CD4-positive, alpha-beta T cell treated with Interleukin-6 at 100 ng/mL for 8 hours (primary cell): ENCODE data around the gene KCNK13.

Source experiments
- DNase-seq: peaks from one replicate; pipeline ENCODE4 v3.0.0-alpha.2; 2020; ENCODE audit warnings: mixed read lengths, low spot score

KCNK13 gene

GRCh38 chr14:90132821-90133570 is 71.2 kb downstream of the KCNK13 start:
- DNase-seq, result no peak

- DNase-seq, result no peak
Measured at GRCh38 chr14:90136904-90137303, 75.1 kb downstream of the KCNK13 start.

DNA sequence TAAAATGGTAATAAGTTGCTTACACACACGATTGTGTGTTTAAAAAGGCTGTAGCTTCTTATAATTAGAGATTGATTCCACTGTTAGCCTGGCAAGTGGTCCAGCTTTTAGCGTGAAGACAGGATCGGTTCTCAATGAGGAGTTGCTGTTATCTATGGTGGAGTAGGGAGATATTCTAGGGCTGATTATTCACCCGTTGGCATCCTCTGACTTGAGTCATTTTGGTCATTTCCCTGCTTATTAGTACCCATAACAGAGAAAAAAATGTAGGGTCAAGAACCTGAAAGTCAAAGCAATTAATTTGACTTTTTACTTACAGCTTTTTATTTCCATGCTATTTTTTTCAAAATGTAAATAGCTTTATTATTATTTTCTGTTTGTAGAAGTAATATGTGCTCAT is 76.0 kb downstream of the KCNK13 start:
- no peak for DNase-seq

DNA sequence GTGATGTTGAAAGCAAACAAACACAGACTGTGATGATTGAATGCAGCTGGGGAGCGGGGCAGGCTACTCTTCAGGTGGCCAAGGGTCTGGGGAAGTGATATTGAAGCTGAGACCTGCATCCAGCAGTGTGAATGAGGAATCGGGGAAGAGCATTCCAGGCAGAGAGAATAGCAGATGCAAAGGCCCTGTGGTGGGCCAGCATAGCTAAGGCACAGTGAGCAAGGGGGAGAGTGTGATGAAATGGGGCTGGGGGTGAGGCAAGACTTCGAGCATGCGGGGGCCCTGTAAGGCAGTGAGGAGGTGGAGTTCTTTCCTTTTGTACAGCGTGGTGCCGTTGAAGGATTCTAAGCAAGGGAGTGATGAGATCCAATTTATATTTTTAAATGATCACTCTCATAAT is 77.4 kb downstream of the KCNK13 start:
- DNase-seq, result no peak

DNA sequence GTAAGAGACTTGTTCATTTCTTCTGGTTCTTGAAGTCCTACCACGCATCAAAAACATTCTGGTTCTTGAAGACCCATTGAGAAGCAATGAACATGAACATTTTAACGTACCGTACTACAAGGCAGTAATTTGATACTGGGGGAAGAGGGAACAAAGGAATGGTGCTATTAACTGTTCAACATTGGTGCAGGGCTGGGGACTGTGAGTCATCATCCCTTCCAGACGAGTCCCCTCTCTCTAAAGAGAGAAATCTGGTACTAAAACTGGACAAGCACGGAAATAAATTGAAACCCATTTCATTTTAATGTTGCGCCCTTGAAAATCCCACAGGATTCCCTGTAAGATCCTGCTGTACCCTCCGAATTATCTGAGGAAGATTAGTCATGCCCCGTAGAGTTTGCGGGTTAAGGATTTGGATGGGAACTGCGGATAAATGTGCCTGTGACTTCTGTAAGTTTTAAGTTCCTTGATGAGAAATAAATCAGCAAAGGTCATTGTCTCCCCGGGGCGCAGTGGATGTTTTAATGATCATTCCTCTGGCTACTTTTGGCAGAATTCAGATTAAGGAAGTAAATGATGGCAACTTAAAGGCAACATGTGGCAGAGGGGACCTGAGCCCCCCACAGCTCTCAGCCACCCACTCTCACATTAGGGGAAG is 78.6 kb downstream of the KCNK13 start:
- no peak for DNase-seq

DNA sequence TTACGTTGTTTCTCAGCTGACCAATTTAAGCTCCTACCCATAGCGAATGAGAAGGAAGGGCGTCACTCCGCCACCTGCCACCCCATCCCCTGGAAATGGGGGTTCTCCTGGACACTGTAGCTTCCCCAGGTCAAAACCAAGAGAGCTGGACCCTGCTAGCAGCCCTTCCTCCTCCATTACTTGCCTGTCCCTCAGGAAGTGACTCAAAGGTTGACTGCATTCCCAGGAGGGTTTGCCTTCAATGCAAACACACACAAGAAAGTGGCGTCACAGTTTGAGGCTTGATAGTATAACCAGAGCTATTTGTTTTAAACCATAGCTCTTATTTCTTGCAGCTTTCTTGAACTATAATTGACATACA is 79.1 kb downstream of the KCNK13 start:
- DNase-seq, result no peak

GRCh38 chr14:90153429-90153828 is 91.6 kb downstream of the KCNK13 start:
- no peak for DNase-seq

GRCh38 chr14:90154110-90154509 is 92.3 kb downstream of the KCNK13 start:
- DNase-seq, result no peak

DNA sequence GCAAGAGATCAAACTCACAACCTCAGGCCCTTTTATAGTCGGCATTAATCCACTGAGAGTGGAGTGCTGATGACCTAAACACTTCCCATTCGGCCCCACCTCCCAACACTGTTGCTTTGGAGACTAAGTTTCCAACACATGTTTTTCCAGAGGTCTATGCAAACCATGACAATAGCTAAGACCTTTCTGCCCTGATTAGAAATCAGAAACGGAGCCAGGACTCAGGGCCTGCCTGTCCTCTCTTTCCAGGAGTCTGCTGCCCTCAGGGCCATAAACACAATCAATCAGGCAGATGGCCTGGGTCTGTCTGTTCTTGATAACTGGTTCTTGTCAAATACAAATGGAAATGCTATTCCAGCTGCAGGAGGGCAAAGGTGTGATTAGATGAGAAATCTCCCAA is 97.4 kb downstream of the KCNK13 start:
- no peak for DNase-seq

DNA sequence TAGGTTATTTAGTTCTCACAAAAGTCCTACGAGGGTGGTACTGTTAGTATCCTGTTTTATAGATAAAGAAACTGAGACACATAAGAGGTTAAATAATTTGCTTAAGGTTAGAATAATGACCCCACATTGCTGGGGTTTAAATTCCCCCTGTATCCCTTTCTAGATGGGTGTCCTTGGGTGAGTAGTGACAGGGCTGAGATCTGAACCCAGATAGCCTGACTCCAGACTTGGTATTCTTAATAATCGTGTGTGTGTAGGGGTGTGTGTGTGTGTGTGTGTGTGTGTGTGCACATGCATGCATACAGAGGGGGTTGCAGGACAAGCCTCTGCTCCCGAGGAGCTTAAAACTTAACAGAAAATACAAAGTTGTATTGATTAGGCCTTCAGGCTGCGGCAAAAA is 97.9 kb downstream of the KCNK13 start:
- no peak for DNase-seq

GRCh38 chr14:90161129-90161528 is 99.3 kb downstream of the KCNK13 start:
- DNase-seq, result no peak

DNA sequence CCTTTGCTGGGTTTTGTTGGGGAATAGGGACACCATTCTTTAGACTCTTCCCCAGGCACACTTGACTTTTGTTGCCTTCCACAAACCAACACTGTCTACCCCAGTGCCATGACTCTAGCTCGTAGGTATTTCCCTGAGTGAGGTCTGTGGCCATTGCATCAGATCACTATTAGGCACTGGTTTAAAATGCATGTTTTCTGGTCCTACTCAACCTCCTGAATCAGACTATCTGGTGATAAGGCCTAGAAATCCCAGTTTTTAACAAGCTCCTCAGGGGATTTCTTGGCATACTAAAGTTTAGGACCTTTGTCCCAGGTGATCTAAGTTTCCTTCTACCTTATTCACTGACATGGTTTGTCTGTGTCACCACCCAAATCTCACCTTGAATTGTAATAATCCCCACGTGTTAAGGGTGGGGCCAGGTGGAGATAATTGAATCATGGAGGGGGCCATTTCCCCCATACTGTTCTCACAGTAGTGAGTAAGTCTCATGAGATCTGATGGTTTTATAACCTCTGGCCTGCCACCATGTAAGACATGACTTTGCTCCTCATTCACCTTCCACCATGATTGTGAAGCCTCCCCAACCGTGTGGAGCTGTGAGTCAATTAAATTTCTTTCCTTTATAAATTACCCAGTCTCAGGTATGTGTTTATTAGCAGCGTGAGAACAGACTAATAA is 106.8 kb downstream of the KCNK13 start:
- DNase-seq, result no peak

GRCh38 chr14:90175631-90176030 is 113.8 kb downstream of the KCNK13 start:
- DNase-seq, result no peak

DNA sequence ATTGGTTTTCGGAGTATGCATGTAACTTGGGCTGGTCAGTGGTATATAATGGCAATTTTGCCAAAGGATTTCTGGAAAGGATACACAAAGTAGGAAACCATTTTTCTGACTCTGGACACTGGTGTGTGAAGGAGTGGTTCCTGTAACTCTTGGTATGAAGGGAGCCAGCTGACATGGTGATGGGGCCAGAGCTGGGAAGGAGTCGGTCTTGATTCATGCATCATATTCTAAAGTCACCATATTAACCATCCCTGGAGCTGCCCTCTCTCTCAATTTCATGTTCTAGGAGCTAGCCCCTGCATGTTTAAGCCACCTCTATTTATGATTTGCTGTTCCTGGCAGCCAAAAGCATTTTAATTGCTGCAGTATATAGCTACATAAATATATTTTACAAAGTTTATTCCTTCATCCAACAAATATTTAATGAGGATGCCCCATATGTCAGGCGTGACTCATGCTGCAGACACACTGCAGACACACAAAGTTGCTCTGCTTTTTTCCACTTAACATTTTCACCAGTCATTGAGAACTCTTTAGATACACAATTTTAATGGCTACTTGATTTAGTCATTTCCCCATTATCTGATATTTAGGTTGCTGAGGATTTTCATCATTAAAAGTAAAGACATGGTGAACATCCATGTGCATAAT is 115.9 kb downstream of the KCNK13 start:
- no peak for DNase-seq

DNA sequence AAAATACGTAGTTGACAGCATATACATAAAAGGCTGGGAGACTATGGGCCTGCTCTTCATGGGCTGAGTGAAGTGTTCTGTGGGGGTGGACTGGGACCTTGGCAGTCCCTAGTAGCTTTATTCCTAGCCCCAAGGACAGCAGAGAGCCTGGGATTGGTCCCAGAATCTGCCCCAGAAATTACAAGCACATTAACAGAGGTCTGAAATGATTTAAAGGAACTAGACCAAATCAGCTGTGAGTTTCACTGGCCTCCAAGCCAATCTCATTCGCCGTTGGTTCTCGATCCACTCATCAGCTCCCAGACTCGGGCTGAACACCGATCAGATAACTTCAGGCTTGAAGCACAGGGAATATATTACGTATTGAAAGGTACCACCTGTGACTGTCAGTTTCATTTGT is 117.6 kb downstream of the KCNK13 start:
- no peak for DNase-seq

GRCh38 chr14:90179809-90180779 is 118.3 kb downstream of the KCNK13 start:
- no peak for DNase-seq

- no peak for DNase-seq
Measured at GRCh38 chr14:90184094-90184493, 122.3 kb downstream of the KCNK13 start.

DNA sequence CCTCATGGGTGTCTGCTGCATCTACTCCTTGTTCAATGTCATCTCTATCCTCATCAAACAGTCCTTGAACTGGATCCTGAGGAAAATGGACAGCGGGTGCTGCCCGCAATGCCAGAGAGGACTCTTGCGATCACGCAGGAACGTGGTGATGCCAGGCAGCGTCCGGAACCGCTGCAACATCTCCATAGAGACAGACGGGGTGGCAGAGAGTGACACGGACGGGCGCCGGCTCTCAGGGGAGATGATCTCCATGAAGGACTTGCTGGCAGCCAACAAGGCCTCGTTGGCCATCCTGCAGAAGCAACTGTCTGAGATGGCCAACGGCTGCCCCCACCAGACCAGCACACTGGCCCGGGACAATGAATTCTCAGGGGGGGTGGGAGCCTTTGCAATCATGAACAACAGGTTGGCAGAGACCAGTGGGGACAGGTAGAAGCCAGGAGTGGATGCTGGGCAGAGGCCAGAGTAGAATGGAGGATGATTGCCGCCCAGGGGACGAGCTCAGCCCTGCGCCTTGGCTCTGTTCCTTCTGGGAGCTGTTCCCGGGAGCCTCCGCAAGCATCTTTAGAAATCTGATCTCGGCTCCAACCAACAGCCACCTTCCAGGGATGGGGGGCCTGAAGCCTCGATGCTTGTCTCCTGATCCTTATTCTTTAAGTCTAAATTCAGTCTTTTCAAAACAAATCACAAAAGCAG is 122.9 kb downstream of the KCNK13 start:
- no peak for DNase-seq

DNA sequence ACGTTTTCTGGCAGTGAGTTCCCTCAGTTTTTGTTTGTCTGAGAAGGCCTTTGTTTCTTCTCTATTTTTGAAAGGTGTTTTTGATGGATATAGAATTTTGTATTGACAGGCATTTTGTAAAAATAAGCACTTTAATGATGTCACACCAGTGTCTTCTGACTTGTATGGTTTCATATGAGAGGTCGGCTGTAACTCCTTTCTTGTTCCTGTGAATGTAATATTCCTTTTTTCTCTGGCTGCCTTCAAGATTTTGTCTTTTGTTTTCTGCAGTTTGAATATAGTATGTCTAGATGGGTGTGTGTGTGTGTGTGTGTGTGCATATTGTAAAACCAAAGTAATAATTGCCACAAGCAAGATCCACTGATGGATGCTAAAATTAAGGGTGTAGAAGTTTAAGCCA is 126.8 kb downstream of the KCNK13 start:
- no peak for DNase-seq

GRCh38 chr14:90191154-90191553 is 129.4 kb downstream of the KCNK13 start:
- no peak for DNase-seq

GRCh38 chr14:90191585-90191984 is 129.8 kb downstream of the KCNK13 start:
- DNase-seq, result no peak
